GM18907 (cell line): ENCODE data around the gene RTF1.

ENCODE experiments used
- ATAC-seq: cut with Tn5 transposase; IDR thresholded peaks from one replicate; pipeline ENCODE4 v1.9.1; 2021; ENCODE audit warnings: mild to moderate bottlenecking, moderate library complexity; ENCODE audit not compliant: unreplicated experiment

The RTF1 gene

DNA sequence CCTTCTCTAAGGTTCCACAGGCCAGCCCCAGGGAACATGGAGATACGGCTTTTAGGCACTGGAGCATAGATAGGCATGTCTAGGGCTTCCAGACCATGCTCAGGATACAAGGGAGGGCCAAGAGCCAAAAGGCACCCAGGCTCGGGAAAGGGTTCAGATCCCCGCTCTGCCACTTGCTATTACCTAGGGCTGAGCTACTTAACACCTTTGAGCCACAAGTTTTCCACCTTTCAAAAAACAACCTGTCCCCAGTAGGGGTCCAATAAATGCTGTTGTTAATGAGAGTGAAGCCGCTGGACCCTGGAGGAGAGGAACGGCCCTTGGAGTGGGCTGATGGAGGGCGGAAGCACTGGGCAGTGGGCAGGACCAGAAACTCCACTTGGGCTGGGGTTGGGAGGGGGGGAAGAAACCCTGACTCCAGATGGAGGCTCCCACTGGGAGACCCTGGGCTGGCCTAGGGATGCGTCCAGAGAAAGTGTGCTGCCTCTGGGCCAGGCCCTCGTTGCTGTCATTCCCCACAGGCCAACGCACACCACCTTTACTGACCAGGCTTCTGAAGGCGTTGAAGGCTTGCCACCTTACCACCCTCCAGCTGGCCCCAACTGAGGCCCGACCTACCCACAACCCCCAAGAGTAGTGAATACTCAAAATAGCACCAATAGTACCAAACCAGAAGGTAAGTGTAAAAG is 68.2 kb downstream of the RTF1 start:
- ATAC-seq = no peak

GRCh38 chr15:41486286-41486685 is 69.4 kb downstream of the RTF1 start:
- no peak for ATAC-seq

DNA sequence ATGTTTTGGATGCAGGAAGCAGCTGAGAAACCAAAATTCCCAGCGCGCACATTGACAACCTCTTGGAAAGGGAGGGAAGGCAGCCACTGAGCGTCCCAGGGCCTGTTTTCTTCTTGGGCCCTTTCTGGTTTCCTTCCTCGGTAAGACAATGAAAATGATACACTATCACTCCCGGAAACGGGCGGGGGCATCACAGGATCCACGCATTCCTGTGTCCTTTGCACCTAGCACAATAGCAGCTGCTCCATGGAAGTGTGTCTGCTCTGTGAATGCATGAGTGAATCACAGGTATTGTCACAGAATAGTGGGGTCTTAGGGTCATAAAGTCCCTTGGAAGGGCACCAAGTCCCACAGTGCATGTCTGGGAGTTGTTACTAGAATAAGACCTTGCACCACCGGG is 70.5 kb downstream of the RTF1 start:
- no peak for ATAC-seq

DNA sequence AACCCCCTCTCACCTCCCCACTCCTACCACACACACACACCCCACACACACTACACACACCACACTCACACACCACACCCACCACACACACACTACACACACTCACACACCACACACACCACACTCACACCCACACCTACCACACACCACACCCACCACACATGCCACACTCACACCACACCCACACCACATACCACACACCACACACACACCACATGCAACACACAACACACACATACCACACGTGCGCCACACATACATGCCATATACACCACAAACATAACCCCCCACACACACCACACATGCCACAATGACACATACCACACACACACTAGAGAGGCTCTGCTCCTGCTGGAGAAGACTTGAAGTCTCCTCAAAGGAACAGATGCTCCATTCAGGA is 70.9 kb downstream of the RTF1 start:
- ATAC-seq = no peak

DNA sequence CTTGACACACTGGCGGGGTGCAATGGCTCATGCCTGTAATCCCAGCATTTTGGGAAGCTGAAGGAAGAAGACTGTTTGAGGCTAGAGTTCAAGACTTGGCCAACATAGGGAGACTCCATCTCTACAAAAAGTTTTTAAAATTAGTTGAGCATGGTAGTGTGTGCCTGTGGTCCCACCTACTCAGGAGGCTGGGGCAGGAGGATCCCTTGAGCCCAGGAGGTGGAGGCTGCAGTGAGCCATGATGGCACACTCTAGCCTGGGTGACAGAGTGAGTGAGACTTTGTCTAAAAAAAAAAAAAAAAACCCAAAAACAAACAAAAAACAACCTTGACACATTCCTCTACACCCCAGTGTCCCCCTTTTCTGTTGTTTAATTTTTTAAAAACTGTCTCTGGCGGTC is 72.7 kb downstream of the RTF1 start:
- ATAC-seq = no peak

GRCh38 chr15:41490355-41490754 is 73.5 kb downstream of the RTF1 start:
- peak; percentile 34 for ATAC-seq

- ATAC-seq = no peak
Measured at GRCh38 chr15:41491889-41492288, 75.0 kb downstream of the RTF1 start.

- ATAC-seq = no peak
Measured at GRCh38 chr15:41492597-41493204, 75.8 kb downstream of the RTF1 start.

DNA sequence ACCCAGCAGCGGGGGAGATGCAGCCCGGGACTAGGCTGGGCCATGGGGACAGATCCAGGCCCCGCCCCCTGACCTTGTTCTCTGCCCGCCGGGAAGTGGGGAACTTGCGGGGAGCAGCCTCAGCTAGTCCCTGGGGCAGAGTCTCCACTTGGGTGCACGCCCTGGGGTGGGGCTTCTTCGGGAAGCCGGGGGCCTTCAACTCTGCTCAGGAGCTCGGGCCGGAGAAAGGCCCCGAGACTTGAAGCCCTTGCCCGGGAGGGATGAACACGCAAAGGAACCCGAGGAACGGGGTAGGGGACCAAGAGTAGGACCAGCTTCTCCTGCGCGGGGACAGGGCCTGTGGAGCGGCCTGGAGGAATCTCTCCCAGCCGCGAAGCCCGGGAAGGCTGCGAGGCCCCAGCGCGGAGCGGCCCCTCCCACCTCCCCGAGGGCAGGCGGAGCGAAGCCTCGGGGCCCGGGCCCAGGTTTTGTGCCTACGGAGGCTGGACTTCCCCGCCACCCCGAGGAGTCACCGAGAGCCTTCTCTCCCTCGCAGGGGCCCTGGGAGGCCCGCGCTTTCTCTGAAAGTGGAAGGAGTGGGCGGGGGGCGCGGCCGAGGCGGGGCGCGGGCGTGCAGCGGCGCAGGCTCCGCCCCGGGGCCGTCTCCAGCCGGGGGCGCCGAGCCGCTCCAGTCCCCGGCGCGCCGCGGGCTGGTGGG is 76.5 kb downstream of the RTF1 start, which contains the start of gene ITPKA:
ITPKA (plus strand) TSS at position 670 of the 697 bp plus-strand sequence. CDS start 54 bp downstream, outside the sequence.
- ATAC-seq = peak; percentile 58

- no peak for ATAC-seq
Measured at GRCh38 chr15:41493902-41494189, 77.0 kb downstream of the RTF1 start.

DNA sequence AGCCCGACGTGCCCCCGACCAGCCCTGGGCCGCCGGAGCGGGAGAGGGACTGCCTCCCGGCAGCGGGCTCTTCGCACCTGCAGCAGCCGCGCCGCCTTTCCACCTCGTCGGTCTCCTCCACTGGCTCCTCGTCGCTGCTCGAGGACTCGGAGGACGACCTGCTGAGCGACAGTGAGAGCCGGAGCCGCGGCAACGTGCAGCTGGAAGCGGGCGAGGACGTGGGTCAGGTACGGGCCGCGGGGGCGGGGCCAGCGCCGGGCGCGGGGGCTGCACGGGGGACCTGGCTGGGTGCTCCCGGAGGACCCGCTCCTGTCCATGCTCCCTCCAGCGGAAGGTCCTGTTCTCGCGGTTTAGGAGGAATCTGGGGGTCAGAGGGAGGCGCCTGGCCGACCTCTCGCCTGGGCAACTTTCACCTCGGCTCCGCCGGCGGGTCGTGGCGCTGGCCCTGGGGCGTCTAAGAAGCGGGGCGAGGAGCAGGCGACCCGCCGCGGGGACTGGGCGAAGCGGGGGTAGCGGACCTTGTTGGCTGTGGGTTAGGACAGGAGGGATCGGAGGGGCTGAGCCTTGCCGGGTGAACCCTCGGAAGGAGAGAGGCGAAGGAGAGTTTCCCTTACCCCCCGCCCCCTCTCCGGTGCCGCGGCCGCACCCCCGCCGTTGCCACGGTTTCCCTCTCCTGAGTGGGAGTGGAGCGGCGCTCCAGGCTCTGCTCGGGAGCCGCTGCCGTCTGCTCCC is 77.5 kb downstream of the RTF1 start:
- ATAC-seq = peak; percentile 16

- ATAC-seq = no peak
Measured at GRCh38 chr15:41494922-41495735, 78.2 kb downstream of the RTF1 start.

- ATAC-seq = no peak
Measured at GRCh38 chr15:41495736-41496599, 79.1 kb downstream of the RTF1 start.

DNA sequence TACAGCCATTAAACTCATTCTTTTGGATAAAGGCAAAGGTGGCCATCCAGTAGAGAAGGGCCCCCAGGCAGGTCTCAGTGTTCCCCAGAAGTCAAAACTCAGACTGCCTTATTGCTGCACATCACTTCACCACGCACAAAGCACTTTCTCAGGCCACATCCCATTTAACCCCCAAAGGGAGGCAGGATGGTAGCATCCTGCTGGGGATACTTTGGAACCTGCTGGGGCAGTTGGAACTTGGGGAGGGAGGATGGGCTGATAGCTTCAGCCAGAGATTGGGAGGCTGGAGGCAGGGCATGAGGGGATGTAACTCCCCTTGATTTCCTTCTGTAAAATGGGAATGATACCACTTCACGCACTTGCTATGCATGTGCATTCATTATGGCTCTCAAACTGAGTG is 81.8 kb downstream of the RTF1 start:
- ATAC-seq = no peak

DNA sequence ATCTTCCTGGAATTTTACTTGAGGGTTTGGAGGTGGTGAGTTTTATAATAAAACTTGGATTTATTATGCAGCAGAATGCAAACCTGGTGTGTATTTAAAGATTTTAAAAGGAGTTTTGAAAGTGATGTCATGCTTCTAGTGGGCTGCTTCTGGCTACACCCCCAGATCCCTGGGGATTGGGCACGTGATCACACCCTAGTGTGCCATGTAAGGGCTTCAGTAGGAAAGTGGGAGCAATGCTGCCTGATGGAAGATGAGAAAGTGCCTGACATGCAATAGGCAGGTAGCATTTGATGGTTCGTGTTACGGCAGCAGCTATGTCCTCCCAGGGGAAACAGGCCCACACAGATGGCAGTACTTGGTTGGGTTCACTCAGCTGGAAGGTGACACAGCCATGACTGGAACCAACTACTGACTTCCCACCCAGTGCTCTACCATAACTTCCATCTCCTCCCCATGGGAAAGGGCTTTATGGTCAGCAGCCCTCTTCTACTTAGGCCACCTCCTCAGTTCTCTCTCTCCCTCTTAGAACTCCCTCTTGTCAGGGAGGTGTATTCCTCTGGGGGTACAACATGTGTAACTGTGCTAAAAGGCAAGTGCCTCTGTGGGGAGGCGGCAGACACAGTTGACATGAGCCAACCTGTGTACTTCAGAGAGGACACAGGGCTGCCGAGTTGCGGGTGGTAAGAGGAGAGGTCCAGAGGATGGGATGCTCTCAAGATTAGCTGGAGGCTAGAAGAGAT is 82.4 kb downstream of the RTF1 start:
- ATAC-seq = no peak

- ATAC-seq = peak; percentile 40
Measured at GRCh38 chr15:41501191-41501917, 84.5 kb downstream of the RTF1 start.

GRCh38 chr15:41501931-41502794 is 85.3 kb downstream of the RTF1 start:
- ATAC-seq = peak; percentile 19
